ENCODE results near the gene CENPO.
A peak's percentile ranks its signal among the peaks of the same experiment; 100 is the strongest.
"Not testable (repeated sequence)": the region's sequence is repeated elsewhere in the genome, so short reads cannot be mapped to it uniquely, and the experiment has no call there.

The CENPO gene

GRCh38 chr2:24824966-24825882 is 32.0 kb downstream of the CENPO start:
- peak; percentile 50 for DNase-seq
- no peak for ATAC-seq

DNA sequence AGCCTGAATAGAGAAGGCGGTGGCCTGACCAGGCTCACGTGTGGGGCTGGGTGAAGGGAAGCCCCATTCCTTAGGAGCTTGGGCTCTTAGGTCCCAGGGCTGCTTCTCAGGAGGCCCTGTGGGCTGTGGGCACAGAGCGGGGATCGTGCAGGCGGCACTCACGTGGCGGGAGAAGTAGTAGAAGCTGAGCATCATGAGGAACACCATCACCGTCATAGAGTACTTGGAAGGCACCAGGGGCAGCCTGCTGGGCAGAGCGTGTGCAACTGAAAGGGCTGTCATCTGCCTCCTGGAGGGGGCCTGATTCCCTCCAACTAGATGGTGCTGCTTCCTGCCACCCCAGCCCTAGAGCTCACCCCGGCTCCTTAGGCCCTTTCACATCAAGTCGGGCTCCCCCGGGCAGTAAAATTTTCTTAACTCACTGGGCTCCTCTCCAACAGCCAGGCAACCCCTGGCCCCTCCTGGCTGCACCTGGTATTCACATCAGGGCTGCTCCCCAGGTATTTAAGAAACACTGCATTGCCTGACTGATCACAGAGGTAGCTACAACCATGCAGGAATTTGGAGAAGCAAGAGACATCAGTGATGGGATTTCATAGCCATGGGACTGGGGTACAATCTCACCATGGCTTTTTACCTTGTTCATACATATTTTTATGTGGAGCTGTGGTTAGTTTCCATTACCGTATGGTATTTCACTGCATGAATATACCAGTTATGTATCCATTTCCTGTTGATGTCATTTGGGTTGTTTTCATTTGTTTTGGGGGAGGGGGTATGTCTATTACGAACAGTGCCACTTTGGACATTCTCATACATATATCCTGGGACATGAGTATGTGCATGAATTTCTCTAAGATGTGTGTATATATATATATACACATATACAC is 32.9 kb downstream of the CENPO start:
- DNase-seq: no peak
- ATAC-seq: peak; percentile 6

- ATAC-seq (no peak), DNase-seq (no peak)
Observed at GRCh38 chr2:24826773-24827145, 33.5 kb downstream of the CENPO start.

DNA sequence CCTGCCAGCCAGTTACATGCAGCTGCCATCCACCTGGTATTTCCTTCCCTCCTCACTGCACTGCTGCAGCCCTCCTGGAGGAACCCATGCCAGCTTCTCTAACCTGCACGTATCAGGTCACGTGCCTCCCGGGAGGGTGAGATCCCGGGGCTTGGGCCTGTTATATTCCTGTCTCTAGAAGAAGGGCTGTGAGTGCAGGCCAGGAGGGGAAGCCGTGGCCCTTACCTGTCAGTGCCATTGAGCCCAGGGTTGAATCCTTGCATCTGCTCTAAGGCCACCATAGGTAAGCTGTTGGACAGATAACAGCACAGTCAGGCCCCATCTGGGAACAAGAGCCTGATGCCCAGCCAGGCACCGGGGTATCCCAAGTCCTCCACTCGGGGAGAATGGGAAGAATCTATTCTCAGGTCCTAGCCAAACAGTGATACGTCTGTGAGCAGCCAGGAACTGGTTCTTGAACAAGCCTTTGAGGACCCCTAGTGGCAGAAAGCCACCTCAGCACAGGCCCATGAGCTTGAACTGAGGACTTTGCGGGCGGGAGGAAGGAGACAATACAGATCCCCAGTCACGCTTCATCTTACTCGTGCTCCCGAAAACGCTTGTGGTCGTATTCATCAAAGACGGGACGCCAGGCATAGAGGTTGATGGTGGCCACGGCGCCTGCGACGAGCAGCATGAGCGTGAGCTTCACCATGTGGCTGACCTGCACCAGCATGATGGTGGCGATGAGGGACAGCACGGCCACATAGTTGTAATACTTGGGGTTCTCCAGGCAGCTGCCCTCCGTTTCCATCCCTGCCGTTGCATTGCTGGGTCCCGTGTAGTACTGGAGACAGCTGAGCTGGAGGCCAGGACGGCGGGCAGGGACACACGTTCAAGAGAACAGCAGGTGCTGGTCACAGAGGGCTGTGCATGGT is 34.4 kb downstream of the CENPO start:
- DNase-seq (peak; percentile 66), ATAC-seq (peak; percentile 84)

- ATAC-seq: no peak
- DNase-seq: no peak
Observed at GRCh38 chr2:24828238-24828996, 35.2 kb downstream of the CENPO start.

DNA sequence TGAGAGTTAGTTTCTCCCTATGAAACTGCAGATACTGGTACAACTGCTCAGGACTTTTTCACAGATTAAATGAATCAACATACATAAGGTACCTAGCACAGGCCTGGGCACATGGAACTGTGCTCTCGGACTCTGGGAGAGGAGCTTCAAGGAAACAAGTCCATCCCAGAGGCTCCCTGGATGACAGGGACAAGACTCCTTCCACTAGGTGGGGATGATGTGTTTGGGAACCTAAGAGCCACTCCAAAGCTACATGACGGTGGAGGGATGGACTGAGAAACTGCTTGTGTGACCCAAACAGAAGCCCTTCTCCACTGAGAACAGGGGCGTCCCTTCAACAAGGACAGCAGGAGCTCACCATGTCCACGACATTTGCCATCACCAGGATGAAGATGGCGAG is 37.1 kb downstream of the CENPO start:
- no peak for DNase-seq
- ATAC-seq: no peak

- ATAC-seq: no peak
- no peak for DNase-seq
Observed at GRCh38 chr2:24830786-24831185, 37.6 kb downstream of the CENPO start.

DNA sequence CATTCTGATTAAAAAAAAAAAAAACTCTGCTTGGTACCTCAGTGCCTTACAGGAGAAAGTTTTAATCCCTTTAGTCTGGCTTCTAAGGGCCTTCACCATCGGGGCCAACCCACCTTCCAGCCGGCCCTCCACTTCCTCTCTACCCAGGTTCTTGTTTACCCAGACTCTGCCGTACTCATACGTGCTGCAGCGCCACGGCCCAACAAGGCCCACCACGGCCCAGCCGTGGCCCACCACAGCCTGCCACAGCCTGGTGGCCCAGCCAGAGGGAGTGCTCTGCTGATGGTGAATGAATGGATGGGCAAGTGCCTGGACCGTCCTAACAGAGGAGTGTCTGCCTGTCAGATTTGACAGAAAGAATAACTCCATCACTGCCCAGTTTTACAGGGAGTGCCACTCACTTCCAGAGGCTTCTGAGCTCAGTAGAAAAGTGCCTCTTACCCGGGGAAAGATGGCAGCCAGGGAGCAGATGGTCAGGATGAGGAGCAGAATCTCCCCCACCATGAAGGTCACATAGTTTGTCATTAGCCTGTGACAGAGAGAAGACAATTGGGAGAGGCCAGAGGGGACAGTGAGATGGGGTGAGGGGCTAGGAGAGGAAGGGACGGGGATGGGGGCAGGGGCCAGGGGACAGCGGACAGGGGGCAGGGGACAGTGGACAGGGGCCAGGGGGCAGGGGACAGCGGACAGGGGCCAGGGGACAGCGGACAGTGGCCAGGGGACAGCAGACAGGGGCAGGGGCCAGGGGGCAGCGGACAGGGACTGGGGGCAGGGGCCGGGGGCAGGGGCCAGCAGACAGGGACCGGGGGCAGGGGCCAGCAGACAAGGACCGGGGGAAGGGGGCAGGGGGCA is 38.2 kb downstream of the CENPO start:
- no peak for DNase-seq

GRCh38 chr2:24832073-24832461 is 38.8 kb downstream of the CENPO start:
- no peak for ATAC-seq
- DNase-seq: no peak

More for the DNA sequence above, 38.2 kb downstream of the CENPO start:
- no peak for ATAC-seq

DNA sequence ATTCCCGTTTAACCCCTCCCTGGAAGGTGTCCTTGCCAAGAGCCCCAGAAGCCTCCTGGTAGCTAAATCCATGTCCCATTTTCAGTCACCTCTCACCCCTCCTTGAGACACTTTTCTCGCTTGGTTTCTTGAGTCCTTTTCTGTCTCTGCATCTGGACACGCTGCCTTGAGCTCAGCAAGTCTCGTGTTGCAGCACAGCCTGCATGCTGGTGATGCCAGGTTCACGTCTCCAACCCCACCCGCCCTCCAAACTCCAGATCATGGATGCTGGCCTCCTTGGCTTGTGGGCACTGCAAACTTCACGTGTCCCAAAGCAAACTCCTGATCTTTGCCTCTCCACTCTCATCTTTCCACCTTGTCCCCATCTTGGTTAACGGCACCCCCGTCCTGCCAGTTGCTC is 39.3 kb downstream of the CENPO start:
- ATAC-seq (no peak), DNase-seq (no peak)

GRCh38 chr2:24832931-24833701 is 39.9 kb downstream of the CENPO start:
- ATAC-seq (no peak), DNase-seq (no peak)

- DNase-seq: no peak
- ATAC-seq: no peak
Observed at GRCh38 chr2:24833821-24834732, 40.9 kb downstream of the CENPO start.

GRCh38 chr2:24834733-24835395 is 41.6 kb downstream of the CENPO start:
- DNase-seq: no peak
- ATAC-seq: no peak

DNA sequence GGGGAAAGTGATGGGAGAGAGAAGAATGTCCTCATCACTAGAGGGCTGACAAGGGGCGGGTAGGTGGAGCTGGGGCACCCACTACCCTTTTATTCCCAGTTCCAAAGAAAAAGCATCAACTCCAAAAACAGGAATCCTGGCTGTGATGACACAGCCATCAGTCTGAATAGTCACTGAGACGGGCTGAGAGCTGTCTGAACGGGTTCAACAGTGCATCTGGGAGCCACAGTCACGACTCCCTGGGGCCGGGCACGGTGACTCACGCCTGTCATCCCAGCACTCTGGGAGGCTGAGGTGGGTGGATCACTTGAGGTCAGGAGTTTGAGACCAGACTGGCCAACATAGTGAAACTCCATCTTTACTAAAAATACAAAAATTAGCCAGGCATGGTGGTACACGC is 42.2 kb downstream of the CENPO start:
- DNase-seq, ATAC-seq: not testable (repeated sequence)

- ATAC-seq: no peak
Observed at GRCh38 chr2:24836206-24836605, 43.0 kb downstream of the CENPO start.

GRCh38 chr2:24836706-24837105 is 43.5 kb downstream of the CENPO start:
- DNase-seq (no peak), ATAC-seq (no peak)

More at GRCh38 chr2:24836206-24836605, 43.0 kb downstream of the CENPO start:
- no peak for DNase-seq

- DNase-seq (no peak), ATAC-seq (no peak)
Observed at GRCh38 chr2:24837996-24838513, 44.8 kb downstream of the CENPO start.

DNA sequence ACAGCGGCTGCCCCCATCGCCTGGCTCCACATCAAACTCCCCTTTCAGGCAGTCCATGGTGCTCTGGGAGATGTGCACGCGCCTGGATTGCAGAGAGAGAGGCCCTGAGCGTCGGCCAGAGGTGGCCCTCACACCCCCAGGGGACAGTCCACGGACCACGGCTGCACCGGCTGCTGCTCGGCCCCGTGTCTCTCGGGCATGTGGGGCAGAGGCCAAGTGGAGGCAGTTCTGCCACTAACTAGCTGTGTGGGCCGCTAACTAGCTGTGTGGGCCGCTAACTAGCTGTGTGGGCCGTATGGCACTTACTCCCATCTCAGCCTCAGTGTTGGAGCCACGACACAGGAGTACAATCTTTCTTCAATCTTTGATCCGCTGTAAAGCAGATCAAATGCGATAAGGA is 45.3 kb downstream of the CENPO start:
- no peak for DNase-seq
- no peak for ATAC-seq

Measured in stimulated activated naive CD8-positive, alpha-beta T cell treated with anti-CD3 and anti-CD28 coated beads, Interleukin-15, Interleukin-2, amounts not matched to agents 100 U/mL and 50 U/mL, for 24 hours (primary cell).